RWPE1 (cell line): ENCODE results near the gene JOSD2.
A peak's percentile ranks its signal among the peaks of the same experiment; 100 is the strongest.

Experiments
- CTCF ChIA-PET: fragments of 350-600 bp; sonication (Branson Sonifier 250); formaldehyde crosslinking; extraction: SDS; loops from one replicate; lab custom pipeline; 2021; lab: Yijun Ruan, JAX
- POLR2A ChIA-PET: fragments of 400-600 bp; formaldehyde crosslinking; extraction: SDS; loops from one replicate; lab custom pipeline; 2020; ENCODE audit warnings: antibody characterized with exemption; ENCODE audit not compliant: low non-redundant PET; lab: Yijun Ruan, JAX
- DNase-seq: peaks from one replicate; pipeline ENCODE4 v3.0.0; 2012; ENCODE audit warnings: low spot score
- H3K27ac ChIP-seq: fragments of 450-650 bp; 2 replicates; pipeline ENCODE4 v1.5.1; 2017
- TF ChIP-seq, protein P1 (sequence below): fragments of 450-650 bp; conservative IDR thresholded peaks from 2 replicates; pipeline ENCODE4 v1.5.1; 2017; ENCODE audit warnings: low read depth, mild to moderate bottlenecking

JOSD2 gene

DNA sequence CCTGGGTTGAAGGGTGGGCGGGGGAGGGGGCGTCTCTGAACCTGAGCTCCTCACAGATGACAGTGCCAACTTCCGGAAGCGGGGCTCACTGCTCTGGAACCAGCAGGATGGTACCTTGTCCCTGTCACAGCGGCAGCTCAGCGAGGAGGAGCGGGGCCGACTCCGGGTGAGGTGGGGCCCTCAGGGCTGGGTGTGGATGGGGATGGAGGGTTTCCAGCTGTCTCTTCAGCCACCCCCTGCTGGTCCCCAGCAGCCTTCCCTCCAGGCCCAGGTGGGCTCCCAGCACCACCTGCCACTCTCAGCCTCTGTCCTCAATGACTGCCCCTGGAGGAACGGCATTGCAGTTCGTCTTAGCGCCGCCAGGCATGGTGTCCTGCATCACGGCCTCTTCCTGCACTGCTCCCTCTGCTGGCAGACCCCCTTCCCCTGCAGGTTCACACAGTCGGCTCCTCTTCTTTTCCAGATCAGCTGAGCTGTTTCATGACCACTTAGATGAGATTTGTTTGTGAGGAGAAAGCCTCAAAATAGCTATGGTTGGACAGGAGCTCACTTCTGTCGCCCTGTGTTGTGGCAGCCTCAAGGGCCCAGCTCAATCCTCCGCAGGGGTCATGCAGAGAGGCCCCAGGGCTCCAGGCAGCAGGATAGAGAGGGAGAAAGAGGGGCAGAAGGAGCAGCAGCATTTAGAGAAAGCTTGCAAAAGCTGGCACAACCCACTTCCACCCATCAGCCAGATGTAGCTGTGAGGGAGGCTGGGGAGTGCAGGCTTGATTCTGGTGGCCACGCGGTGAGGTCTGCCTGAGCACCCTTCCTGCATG lies 31.9 kb downstream of the JOSD2 start:
- peak; percentile 15 for DNase-seq
- CTCF ChIA-PET, result interaction anchor here (0.7 to 1.1 kb wide), 2 partner anchors 122 to 331 kb away, joined by 3 to 5 read pairs; no protein-coding TSS in a partner anchor
- H3K27ac ChIP-seq, result no peak overlapping the region
- TF ChIP-seq, protein P1, sequence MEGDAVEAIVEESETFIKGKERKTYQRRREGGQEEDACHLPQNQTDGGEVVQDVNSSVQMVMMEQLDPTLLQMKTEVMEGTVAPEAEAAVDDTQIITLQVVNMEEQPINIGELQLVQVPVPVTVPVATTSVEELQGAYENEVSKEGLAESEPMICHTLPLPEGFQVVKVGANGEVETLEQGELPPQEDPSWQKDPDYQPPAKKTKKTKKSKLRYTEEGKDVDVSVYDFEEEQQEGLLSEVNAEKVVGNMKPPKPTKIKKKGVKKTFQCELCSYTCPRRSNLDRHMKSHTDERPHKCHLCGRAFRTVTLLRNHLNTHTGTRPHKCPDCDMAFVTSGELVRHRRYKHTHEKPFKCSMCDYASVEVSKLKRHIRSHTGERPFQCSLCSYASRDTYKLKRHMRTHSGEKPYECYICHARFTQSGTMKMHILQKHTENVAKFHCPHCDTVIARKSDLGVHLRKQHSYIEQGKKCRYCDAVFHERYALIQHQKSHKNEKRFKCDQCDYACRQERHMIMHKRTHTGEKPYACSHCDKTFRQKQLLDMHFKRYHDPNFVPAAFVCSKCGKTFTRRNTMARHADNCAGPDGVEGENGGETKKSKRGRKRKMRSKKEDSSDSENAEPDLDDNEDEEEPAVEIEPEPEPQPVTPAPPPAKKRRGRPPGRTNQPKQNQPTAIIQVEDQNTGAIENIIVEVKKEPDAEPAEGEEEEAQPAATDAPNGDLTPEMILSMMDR, result peak; percentile 48; the same call in 1 of the 2 replicates
- POLR2A ChIA-PET, result no interaction called here

GRCh38 chr19:50477751-50478515 lies 33.1 kb downstream of the JOSD2 start:
- H3K27ac ChIP-seq, result no peak overlapping the region
- TF ChIP-seq, protein P1, result no peak
- ChIA-PET POLR2A (no interaction called here), CTCF (interaction anchor here (0.5 kb wide), 1 partner anchor 109 kb away, joined by 4 read pairs; no protein-coding TSS in a partner anchor)
- no peak for DNase-seq

- H3K27ac ChIP-seq, result peak overlapping the region; percentile 79
- ChIA-PET POLR2A (no interaction called here), CTCF (interaction anchor here (0.6 kb wide), 1 partner anchor 167 kb away, joined by 4 read pairs; no protein-coding TSS in a partner anchor)
- TF ChIP-seq, protein P1, result no peak
- no peak for DNase-seq
Measured at GRCh38 chr19:50476907-50477238, 34.1 kb downstream of the JOSD2 start.

GRCh38 chr19:50476224-50476906 lies 34.6 kb downstream of the JOSD2 start, which contains the start of the genes EMC10 and GARIN5A:
Gene EMC10 (plus strand): TSS chr19:50476507. CDS start chr19:50476545, 38 bp downstream.
Gene GARIN5A (minus strand): TSS chr19:50476848. CDS start chr19:50476388, 460 bp downstream.
- POLR2A ChIA-PET, result no interaction called here
- TF ChIP-seq, protein P1, result no peak
- peak within 1 kb of the TSS; percentile 79 for H3K27ac ChIP-seq
- peak; percentile 100 for DNase-seq
- CTCF ChIA-PET, result no interaction called here

GRCh38 chr19:50475736-50476223 lies 35.2 kb downstream of the JOSD2 start:
- TF ChIP-seq, protein P1, result no peak
- ChIA-PET CTCF (no interaction called here), POLR2A (no interaction called here)
- peak overlapping the region; percentile 79 for H3K27ac ChIP-seq
- no peak for DNase-seq
